Breast epithelium (tissue), 3 donors: ENCODE measurements around the gene SLC35F4.

Experiments used
- CTCF ChIP-seq, 3 donors: fragments of 450-650 bp; IDR thresholded peaks; one replicate each; pipeline ENCODE4 v1.5.1; 2016 to 2017; ENCODE audit warnings: antibody characterized with exemption in 3 of 3, mild to moderate bottlenecking in 3 of 3, moderate library complexity in 3 of 3
- POLR2A ChIP-seq: fragments of 450-650 bp; IDR thresholded peaks from one replicate; pipeline ENCODE4 v1.6.1; 2016; ENCODE audit warnings: antibody characterized with exemption, mild to moderate bottlenecking, moderate library complexity

GRCh38 chr14:57714487-57714931 lies 151.4 kb downstream of the SLC35F4 start:
- no peak for TF ChIP-seq CTCF (IDR thresholded peaks at IDR 0.05)
- no peak for TF ChIP-seq POLR2A
